Hepatocyte (in vitro differentiated cells): ENCODE measurements around the gene ERC2.

Experiments used
- EZH2 ChIP-seq: fragments of 200-600 bp; sonication (generic); IDR thresholded peaks from 2 replicates; pipeline ENCODE4 v1.6.1; 2016; ENCODE audit warnings: antibody characterized with exemption, mild to moderate bottlenecking, borderline replicate concordance
- TF ChIP-seq, protein P1 (sequence below): fragments of 200-600 bp; sonication (generic); IDR thresholded peaks from 2 replicates; pipeline ENCODE4 v1.5.1; 2016; ENCODE audit warnings: antibody characterized with exemption, mild to moderate bottlenecking; ENCODE audit not compliant: poor library complexity

DNA sequence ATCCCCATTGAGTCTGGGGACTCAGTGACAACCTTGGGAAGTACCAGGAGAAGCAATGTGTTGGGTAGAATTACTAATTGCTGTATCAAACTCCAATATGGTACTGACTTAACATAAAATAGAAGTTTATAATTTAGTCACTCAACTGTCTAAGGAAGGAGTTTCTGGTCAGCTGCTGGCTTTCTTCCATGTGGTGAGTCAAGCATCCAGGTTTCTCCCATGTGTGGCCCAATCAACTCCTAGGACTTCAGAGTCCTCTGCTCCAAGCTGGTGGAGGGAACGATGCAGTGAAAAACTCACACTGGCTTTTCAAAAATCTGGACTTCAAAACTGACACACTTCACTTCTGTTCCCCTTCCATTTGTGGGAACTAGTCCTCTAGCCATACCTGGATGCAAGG lies 1006.4 kb downstream of the ERC2 start:
- TF ChIP-seq, protein P1, sequence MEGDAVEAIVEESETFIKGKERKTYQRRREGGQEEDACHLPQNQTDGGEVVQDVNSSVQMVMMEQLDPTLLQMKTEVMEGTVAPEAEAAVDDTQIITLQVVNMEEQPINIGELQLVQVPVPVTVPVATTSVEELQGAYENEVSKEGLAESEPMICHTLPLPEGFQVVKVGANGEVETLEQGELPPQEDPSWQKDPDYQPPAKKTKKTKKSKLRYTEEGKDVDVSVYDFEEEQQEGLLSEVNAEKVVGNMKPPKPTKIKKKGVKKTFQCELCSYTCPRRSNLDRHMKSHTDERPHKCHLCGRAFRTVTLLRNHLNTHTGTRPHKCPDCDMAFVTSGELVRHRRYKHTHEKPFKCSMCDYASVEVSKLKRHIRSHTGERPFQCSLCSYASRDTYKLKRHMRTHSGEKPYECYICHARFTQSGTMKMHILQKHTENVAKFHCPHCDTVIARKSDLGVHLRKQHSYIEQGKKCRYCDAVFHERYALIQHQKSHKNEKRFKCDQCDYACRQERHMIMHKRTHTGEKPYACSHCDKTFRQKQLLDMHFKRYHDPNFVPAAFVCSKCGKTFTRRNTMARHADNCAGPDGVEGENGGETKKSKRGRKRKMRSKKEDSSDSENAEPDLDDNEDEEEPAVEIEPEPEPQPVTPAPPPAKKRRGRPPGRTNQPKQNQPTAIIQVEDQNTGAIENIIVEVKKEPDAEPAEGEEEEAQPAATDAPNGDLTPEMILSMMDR: no peak
- no peak for TF ChIP-seq EZH2
